Measurements from ENCODE around the gene AXIN1. TPM values are rescaled to one million over a fixed set of nuclear protein-coding genes. Genes with fewer than 3 reads are reported as not detected.

Gene AXIN1
- total RNA-seq, 1 donor from 2014 or later: 19.6 TPM

DNA sequence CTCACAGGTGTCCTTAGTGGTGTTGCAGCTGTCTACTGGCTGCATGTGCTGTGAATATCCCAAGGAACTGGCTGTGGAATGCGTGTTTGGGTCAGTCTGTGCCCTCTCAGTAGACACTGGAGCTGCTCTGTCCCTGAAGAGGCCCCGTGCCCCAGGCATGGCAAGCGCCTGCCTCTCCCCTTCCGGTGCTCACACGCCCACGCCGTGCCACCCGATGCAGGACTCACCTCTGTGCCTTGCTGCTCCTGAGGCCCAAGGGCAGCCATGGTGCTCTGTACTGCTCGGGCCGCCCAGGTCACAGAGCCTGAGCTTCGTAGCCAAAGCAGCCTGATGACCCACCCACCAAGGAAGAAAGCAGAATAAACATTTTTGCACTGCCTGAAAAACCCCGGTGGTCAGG is 86.8 kb downstream of the AXIN1 start:
- H3K27ac Mint-ChIP-seq: no peak overlapping the region

DNA sequence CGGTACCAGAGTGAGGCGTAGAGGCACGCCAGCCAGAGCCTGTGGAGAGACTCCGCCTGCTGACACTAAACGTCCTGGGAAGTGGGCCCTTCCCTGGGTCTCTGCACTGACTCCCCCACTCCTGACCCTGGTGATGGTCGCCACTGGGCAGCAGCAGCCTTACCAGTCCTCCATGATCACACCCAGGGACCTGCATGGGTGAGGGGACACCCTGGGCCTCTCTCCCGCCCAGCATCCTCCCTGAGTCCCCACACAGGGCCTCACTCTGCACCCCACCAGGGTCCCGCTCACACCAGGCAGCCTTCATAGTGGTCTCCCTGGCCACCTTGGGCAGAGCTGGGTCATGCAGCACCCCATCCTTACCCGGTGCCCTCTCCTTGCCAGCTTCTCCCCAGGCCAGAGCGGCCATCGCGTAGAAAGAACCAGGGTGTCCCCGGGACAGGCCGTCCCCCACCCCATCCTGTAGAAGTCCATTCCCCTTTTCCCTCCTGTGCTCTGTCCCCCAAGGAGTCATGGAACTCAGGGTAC is 87.5 kb downstream of the AXIN1 start:
- peaks cover 7% of the 10 kb centered on the region for H3K4me1 Mint-ChIP-seq
- peaks cover 5% of the 10 kb centered on the region for H3K27me3 Mint-ChIP-seq (ENCODE audit: insufficient read depth, low read depth)
- no peaks in the 10 kb centered on the region for H3K36me3 ChIP-seq
- no peaks in the 10 kb centered on the region for H3K9me3 ChIP-seq (ENCODE audit: low read depth)
- no peak for DNase-seq (ENCODE audit: low spot score)
- H3F3A ChIP-seq (ENCODE audit: low read depth): peaks cover 19% of the 10 kb centered on the region
- no peak overlapping the region for H3K4me3 ChIP-seq
- no peak overlapping the region for H2AFZ ChIP-seq (replicated peaks)
- no peak overlapping the region for H3K4me3 Mint-ChIP-seq
- H3K27me3 ChIP-seq: no peaks in the 10 kb centered on the region
- H3K4me2 ChIP-seq: no peak overlapping the region
- no peaks in the 10 kb centered on the region for H4K20me1 ChIP-seq (ENCODE audit: low read depth)
- H3K36me3 Mint-ChIP-seq: peaks cover 10% of the 10 kb centered on the region
- H3K9ac ChIP-seq: no peak overlapping the region
- H3K27ac ChIP-seq: no peak overlapping the region
- H3K79me2 ChIP-seq (ENCODE audit: low read depth): no peaks in the 10 kb centered on the region
- H3K27ac Mint-ChIP-seq: no peak overlapping the region
- no peaks in the 10 kb centered on the region for H3K4me1 ChIP-seq
- TF ChIP-seq EZH2phosphoT487 (IDR thresholded peaks at IDR 0.05): no peak
- TF ChIP-seq, protein P1, sequence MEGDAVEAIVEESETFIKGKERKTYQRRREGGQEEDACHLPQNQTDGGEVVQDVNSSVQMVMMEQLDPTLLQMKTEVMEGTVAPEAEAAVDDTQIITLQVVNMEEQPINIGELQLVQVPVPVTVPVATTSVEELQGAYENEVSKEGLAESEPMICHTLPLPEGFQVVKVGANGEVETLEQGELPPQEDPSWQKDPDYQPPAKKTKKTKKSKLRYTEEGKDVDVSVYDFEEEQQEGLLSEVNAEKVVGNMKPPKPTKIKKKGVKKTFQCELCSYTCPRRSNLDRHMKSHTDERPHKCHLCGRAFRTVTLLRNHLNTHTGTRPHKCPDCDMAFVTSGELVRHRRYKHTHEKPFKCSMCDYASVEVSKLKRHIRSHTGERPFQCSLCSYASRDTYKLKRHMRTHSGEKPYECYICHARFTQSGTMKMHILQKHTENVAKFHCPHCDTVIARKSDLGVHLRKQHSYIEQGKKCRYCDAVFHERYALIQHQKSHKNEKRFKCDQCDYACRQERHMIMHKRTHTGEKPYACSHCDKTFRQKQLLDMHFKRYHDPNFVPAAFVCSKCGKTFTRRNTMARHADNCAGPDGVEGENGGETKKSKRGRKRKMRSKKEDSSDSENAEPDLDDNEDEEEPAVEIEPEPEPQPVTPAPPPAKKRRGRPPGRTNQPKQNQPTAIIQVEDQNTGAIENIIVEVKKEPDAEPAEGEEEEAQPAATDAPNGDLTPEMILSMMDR (IDR thresholded peaks at IDR 0.05): no peak
- no peak for TF ChIP-seq EZH2 (IDR thresholded peaks at IDR 0.05)
- H3K9me3 Mint-ChIP-seq: no peaks in the 10 kb centered on the region

More for the DNA sequence above, 86.8 kb downstream of the AXIN1 start:
- no peak overlapping the region for H3K4me3 Mint-ChIP-seq
- peaks cover 5% of the 10 kb centered on the region for H3K27me3 Mint-ChIP-seq (ENCODE audit: insufficient read depth, low read depth)
- Histone ChIP-seq H3K9ac (no peak overlapping the region), H3K27me3 (no peaks in the 10 kb centered on the region), H3K4me2 (no peak overlapping the region), H3K27ac (no peak overlapping the region), H3K4me1 (no peaks in the 10 kb centered on the region), H2AFZ (replicated peaks) (no peak overlapping the region), H3K79me2 (ENCODE audit: low read depth) (no peaks in the 10 kb centered on the region), H3K9me3 (ENCODE audit: low read depth) (no peaks in the 10 kb centered on the region), H3K36me3 (no peaks in the 10 kb centered on the region), H4K20me1 (ENCODE audit: low read depth) (no peaks in the 10 kb centered on the region), H3K4me3 (no peak overlapping the region), H3F3A (ENCODE audit: low read depth) (peaks cover 19% of the 10 kb centered on the region)
- no peaks in the 10 kb centered on the region for H3K9me3 Mint-ChIP-seq
- peaks cover 7% of the 10 kb centered on the region for H3K36me3 Mint-ChIP-seq
- DNase-seq (ENCODE audit: low spot score): no peak
- H3K4me1 Mint-ChIP-seq: peaks cover 7% of the 10 kb centered on the region
- no peak for TF ChIP-seq EZH2phosphoT487 (IDR thresholded peaks at IDR 0.05)
- TF ChIP-seq, protein P1 (IDR thresholded peaks at IDR 0.05): no peak

DNA sequence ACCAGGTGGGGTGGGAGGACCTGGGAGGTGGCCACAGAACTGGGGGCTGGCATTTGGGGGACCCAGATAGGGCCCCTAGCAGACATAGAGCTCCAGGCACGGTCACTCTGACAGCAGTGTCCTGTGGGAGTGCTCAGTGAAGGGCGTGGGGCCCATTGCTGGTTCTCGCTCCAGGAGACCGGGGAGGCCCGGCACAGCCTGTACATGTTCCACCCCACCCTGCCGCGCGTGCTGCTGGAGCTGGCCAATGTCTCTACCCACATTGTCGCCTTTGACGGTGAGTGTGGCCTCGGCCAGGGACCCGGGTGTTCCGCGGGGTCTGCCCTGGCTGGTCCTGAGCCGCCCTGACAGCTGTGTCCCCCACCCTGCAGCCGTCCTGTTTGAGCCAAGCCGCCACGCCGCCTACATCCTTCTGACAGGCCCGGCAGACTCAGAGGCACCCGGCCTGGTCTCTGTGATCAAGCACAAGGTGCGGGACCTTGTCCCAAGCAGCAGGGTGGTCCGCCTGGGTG is 88.0 kb downstream of the AXIN1 start:
- DNase-seq (ENCODE audit: low spot score): no peak
- no peak overlapping the region for H3K27ac Mint-ChIP-seq
- no peak overlapping the region for H3K4me3 Mint-ChIP-seq

More for the DNA sequence above, 88.0 kb downstream of the AXIN1 start:
- H3K27ac ChIP-seq: no peak overlapping the region
- H3K4me3 ChIP-seq: no peak overlapping the region
- Mint-ChIP-seq H3K27me3 (ENCODE audit: insufficient read depth, low read depth) (peaks cover 5% of the 10 kb centered on the region), H3K9me3 (no peaks in the 10 kb centered on the region), H3K4me1 (peaks cover 7% of the 10 kb centered on the region), H3K36me3 (peaks cover 10% of the 10 kb centered on the region)
- H3K9ac ChIP-seq: no peak overlapping the region
- no peaks in the 10 kb centered on the region for H3K4me1 ChIP-seq
- TF ChIP-seq, protein P1 (IDR thresholded peaks at IDR 0.05): no peak
- TF ChIP-seq EZH2phosphoT487 (IDR thresholded peaks at IDR 0.05) (no peak), EZH2 (IDR thresholded peaks at IDR 0.05) (no peak)
- no peaks in the 10 kb centered on the region for H4K20me1 ChIP-seq (ENCODE audit: low read depth)
- no peak overlapping the region for H2AFZ ChIP-seq (replicated peaks)
- peaks cover 19% of the 10 kb centered on the region for H3F3A ChIP-seq (ENCODE audit: low read depth)
- no peaks in the 10 kb centered on the region for H3K79me2 ChIP-seq (ENCODE audit: low read depth)
- no peaks in the 10 kb centered on the region for H3K36me3 ChIP-seq
- no peak overlapping the region for H3K4me2 ChIP-seq
- no peaks in the 10 kb centered on the region for H3K9me3 ChIP-seq (ENCODE audit: low read depth)
- no peaks in the 10 kb centered on the region for H3K27me3 ChIP-seq

All from neural progenitor cell (in vitro differentiated cells).